Natural killer cell (primary cell): ENCODE measurements around the gene ASMTL. TPM values are rescaled to one million over a fixed set of nuclear protein-coding genes. Genes with fewer than 3 reads are reported as not detected.
"Not testable (repeated sequence)": the region's sequence is repeated elsewhere in the genome, so short reads cannot be mapped to it uniquely, and the experiment has no call there.

Source experiments
- ATAC-seq, 3 donors: fragments of 150-1000 bp in 2 of 3; fragments of 200-7000 bp in 1 of 3; cut with Tn5 transposase; 1 replicate in 1 of 3; 2 replicates in 2 of 3; pipeline ENCODE4 v1.10.0; 2021; ENCODE audit warnings: mild to moderate bottlenecking in 2 of 3, moderate library complexity in 2 of 3
- DNase-seq, 2 donors: peaks; one replicate each; pipeline versions ENCODE4 v3.0.0 to v3.0.0-alpha.2; 2013 to 2021; ENCODE audit warnings: mixed read lengths in 1 of 2
- H3K27ac ChIP-seq: one replicate; pipeline ENCODE4 v1.5.1; 2013; ENCODE audit warnings: mild to moderate bottlenecking, low read length
- H3K27me3 ChIP-seq: one replicate; pipeline ENCODE4 v1.6.1; 2013; ENCODE audit warnings: low read length; ENCODE audit not compliant: control insufficient read depth, insufficient read depth
- H3K36me3 ChIP-seq: one replicate; pipeline ENCODE4 v1.6.1; 2013; ENCODE audit warnings: low read length; ENCODE audit not compliant: control insufficient read depth, insufficient read depth
- H3K4me1 ChIP-seq: one replicate; pipeline ENCODE4 v1.6.1; 2013; ENCODE audit warnings: low read length; ENCODE audit not compliant: control insufficient read depth, insufficient read depth
- H3K4me3 ChIP-seq: one replicate; pipeline ENCODE4 v1.5.1; 2013; ENCODE audit warnings: low read length
- H3K9me3 ChIP-seq: one replicate; pipeline ENCODE4 v1.6.1; 2013; ENCODE audit warnings: low read length; ENCODE audit not compliant: control insufficient read depth, insufficient read depth
- H3K27ac Mint-ChIP-seq, 2 donors: one replicate each; pipeline ENCODE4 v1.8.0; 2022; ENCODE audit warnings: mild to moderate bottlenecking in 2 of 2, mixed read lengths in 2 of 2, moderate library complexity in 1 of 2
- H3K27me3 Mint-ChIP-seq, 2 donors: one replicate each; pipeline ENCODE4 v1.8.0; 2022; ENCODE audit warnings: low read depth in 2 of 2, mixed read lengths in 2 of 2
- H3K36me3 Mint-ChIP-seq: one replicate; pipeline ENCODE4 v1.8.0; 2022; ENCODE audit warnings: mixed read lengths
- H3K4me1 Mint-ChIP-seq, 2 donors: one replicate each; pipeline ENCODE4 v1.8.0; 2022; ENCODE audit warnings: mixed read lengths in 2 of 2
- H3K4me3 Mint-ChIP-seq: one replicate; pipeline ENCODE4 v1.8.0; 2022; ENCODE audit warnings: mild to moderate bottlenecking, moderate library complexity, mixed read lengths
- H3K9me3 Mint-ChIP-seq, 2 donors: one replicate each; pipeline ENCODE4 v1.8.0; 2022; ENCODE audit warnings: mixed read lengths in 2 of 2
- CTCF ChIP-seq: fragments of 200-600 bp; IDR thresholded peaks from one replicate; pipeline ENCODE4 v1.8.0; 2022; ENCODE audit warnings: antibody characterized with exemption
- WGBS: methylation state at CpG from one replicate; pipeline ENCODE4 v1.1.7; 2013; ENCODE audit warnings: missing lambda C conversion rate; ENCODE audit not compliant: insufficient coverage; 5-methylcytosine and 5-hydroxymethylcytosine counted together
- intact Hi-C: fragments of 100-400 bp; cut with micrococcal nuclease; formaldehyde crosslinking; loops from one replicate; pipeline ENCODE4 v1.14.2; 2022
- total RNA-seq, 4 donors: library from RNA; stranded (reverse); fragments of 120-200 nt in 1 of 4; gene quantifications; one replicate each; pipeline versions ENCODE4 v1.2.3 to v1.2.4, GENCODE V29; 2013 to 2022

The ASMTL gene
- total RNA-seq, 3 donors from 2014 or later (not counting 1 experiment from before 2014, with no cell fraction given) = 58.5 to 80.3 (median 66.1) TPM

GRCh38 chrX:1446984-1447968 is 5.4 kb downstream of the ASMTL start:
- Mint-ChIP-seq H3K4me1 (peaks cover 45 to 73% of the 10 kb centered on the region in 2 donors), H3K9me3 (peaks cover 10% of the 10 kb centered on the region in 2 donors), H3K27ac (peak overlapping the region; percentile 58 to 60)
- H3K4me3 ChIP-seq, H3K4me3 Mint-ChIP-seq, H3K27me3 Mint-ChIP-seq, H3K36me3 Mint-ChIP-seq, intact Hi-C loops, DNase-seq, H3K27ac ChIP-seq, H3K36me3 ChIP-seq, H3K27me3 ChIP-seq: not testable (repeated sequence)
- Histone ChIP-seq H3K9me3 (peaks cover 12% of the 10 kb centered on the region), H3K4me1 (peaks cover 26% of the 10 kb centered on the region)
- peak in 2 of 3 donors; percentile 39 to 67 for ATAC-seq
- WGBS = 75% methylated on average over 13 of the region's 13 CpGs

GRCh38 chrX:1444561-1445500 is 7.9 kb downstream of the ASMTL start:
- ATAC-seq (no peak), DNase-seq (no peak)
- Histone ChIP-seq H3K4me1 (peaks cover 8% of the 10 kb centered on the region), H3K27me3 (no peaks in the 10 kb centered on the region), H3K9me3 (peaks cover 12% of the 10 kb centered on the region), H3K4me3 (no peak overlapping the region), H3K36me3 (no peaks in the 10 kb centered on the region), H3K27ac (no peak overlapping the region)
- WGBS = 97% methylated on average over 19 of the region's 19 CpGs
- Mint-ChIP-seq H3K9me3 (peaks cover 10% of the 10 kb centered on the region in 2 donors), H3K27ac (peak overlapping the region; percentile 27 to 60), H3K4me1 (peaks cover 45 to 52% of the 10 kb centered on the region in 2 donors), H3K36me3 (peaks cover 7% of the 10 kb centered on the region), H3K27me3 (no peaks in the 10 kb centered on the region), H3K4me3 (no peak overlapping the region)
- intact Hi-C loops = no loop called here
- no peak for TF ChIP-seq CTCF

- Mint-ChIP-seq H3K4me3 (no peak overlapping the region), H3K27ac (peak overlapping the region; percentile 27 to 60), H3K36me3 (peaks cover 4% of the 10 kb centered on the region), H3K9me3 (peaks cover 4 to 10% of the 10 kb centered on the region in 2 donors), H3K4me1 (peaks cover 37 to 39% of the 10 kb centered on the region in 2 donors), H3K27me3 (no peaks in the 10 kb centered on the region)
- peaks cover 12% of the 10 kb centered on the region for H3K9me3 ChIP-seq
- no peak overlapping the region for H3K4me3 ChIP-seq
- intact Hi-C loops = no loop called here
- DNase-seq (no peak), ATAC-seq (no peak)
- H3K27me3 ChIP-seq = no peaks in the 10 kb centered on the region
- no peak overlapping the region for H3K27ac ChIP-seq
- TF ChIP-seq CTCF = no peak
- peaks cover 8% of the 10 kb centered on the region for H3K4me1 ChIP-seq
- WGBS = 89% methylated on average over 26 of the region's 26 CpGs
- peaks cover 6% of the 10 kb centered on the region for H3K36me3 ChIP-seq
Observed at GRCh38 chrX:1443496-1444075, 9.1 kb downstream of the ASMTL start.
